Measurements from ENCODE around the gene GSE1. TPM values are rescaled to one million over a fixed set of nuclear protein-coding genes. Genes with fewer than 3 reads are reported as not detected.

GSE1 gene
- total and polyA plus RNA-seq, 2 of the 13 experiments (the other 11 are each of a cell fraction or from before 2014, with no cell fraction given) = 16.1 to 31.2 TPM

GRCh38 chr16:85612801-85613603 is at the start of gene GSE1 (continued):
- no peak for TF ChIP-seq PLRG1 (conservative IDR thresholded peaks at IDR 0.05)
- TF ChIP-seq POGZ (CRISPR knock-in tag; IDR thresholded peaks at IDR 0.05) = no peak
- TF ChIP-seq ZNF598 (CRISPR knock-in tag; IDR thresholded peaks at IDR 0.05; ENCODE audit: borderline replicate concordance) = 0 out of 2 replicates have a peak, but pooled peaks have one; percentile 20
- TF ChIP-seq HNRNPLL (IDR thresholded peaks at IDR 0.05; ENCODE audit: low read depth, low read length, poor library complexity, severe bottlenecking) = peak; percentile 74
- no peak for TF ChIP-seq PRDM4 (CRISPR knock-in tag; IDR thresholded peaks at IDR 0.05; ENCODE audit: borderline replicate concordance)
- peak; percentile 72; the same call in 1 of the 2 replicates for TF ChIP-seq ZNF280B (CRISPR knock-in tag; IDR thresholded peaks at IDR 0.05; ENCODE audit: borderline replicate concordance)
- peak; percentile 85 for TF ChIP-seq MTA1 (CRISPR knock-in tag; IDR thresholded peaks at IDR 0.05; ENCODE audit: borderline replicate concordance)
- 0 out of 2 replicates have a peak, but pooled peaks have one; percentile 55 for TF ChIP-seq ZMAT3 (CRISPR knock-in tag; conservative IDR thresholded peaks at IDR 0.05)
- no peak for TF ChIP-seq LRRFIP1 (CRISPR knock-in tag; conservative IDR thresholded peaks at IDR 0.05)
- no peak for TF ChIP-seq SCMH1 (CRISPR knock-in tag; IDR thresholded peaks at IDR 0.05; ENCODE audit: borderline replicate concordance)
- peak; percentile 28; the same call in 1 of the 2 replicates for TF ChIP-seq BHLHE40 (IDR thresholded peaks at IDR 0.05; ENCODE audit: low read length)
- no peak for TF ChIP-seq ZNF572 (CRISPR knock-in tag; IDR thresholded peaks at IDR 0.05)
- TF ChIP-seq ZSCAN20 (CRISPR knock-in tag; IDR thresholded peaks at IDR 0.05; ENCODE audit: borderline replicate concordance) = peak; percentile 39; the same call in 1 of the 2 replicates
- TF ChIP-seq ZNF660 (CRISPR knock-in tag; IDR thresholded peaks at IDR 0.05; ENCODE audit: borderline replicate concordance, low read depth) = peak; percentile 5; the same call in 1 of the 2 replicates
- TF ChIP-seq, protein P1, sequence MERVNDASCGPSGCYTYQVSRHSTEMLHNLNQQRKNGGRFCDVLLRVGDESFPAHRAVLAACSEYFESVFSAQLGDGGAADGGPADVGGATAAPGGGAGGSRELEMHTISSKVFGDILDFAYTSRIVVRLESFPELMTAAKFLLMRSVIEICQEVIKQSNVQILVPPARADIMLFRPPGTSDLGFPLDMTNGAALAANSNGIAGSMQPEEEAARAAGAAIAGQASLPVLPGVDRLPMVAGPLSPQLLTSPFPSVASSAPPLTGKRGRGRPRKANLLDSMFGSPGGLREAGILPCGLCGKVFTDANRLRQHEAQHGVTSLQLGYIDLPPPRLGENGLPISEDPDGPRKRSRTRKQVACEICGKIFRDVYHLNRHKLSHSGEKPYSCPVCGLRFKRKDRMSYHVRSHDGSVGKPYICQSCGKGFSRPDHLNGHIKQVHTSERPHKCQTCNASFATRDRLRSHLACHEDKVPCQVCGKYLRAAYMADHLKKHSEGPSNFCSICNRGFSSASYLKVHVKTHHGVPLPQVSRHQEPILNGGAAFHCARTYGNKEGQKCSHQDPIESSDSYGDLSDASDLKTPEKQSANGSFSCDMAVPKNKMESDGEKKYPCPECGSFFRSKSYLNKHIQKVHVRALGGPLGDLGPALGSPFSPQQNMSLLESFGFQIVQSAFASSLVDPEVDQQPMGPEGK (CRISPR knock-in tag; IDR thresholded peaks at IDR 0.05) = peak; percentile 85; the same call in 1 of the 2 replicates
- peak; percentile 44; the same call in 1 of the 2 replicates for TF ChIP-seq KMT2B (CRISPR knock-in tag; IDR thresholded peaks at IDR 0.05)
- TF ChIP-seq ZNF503 (CRISPR knock-in tag; IDR thresholded peaks at IDR 0.05) = peak; percentile 83; the same call in 1 of the 2 replicates
